K562 (cell line): ENCODE measurements around the gene FBXW8. TPM values are rescaled to one million over a fixed set of nuclear protein-coding genes. Genes with fewer than 3 reads are reported as not detected.

Experiments
- ATAC-seq: fragments of 200-7000 bp; cut with Tn5 transposase; 3 replicates; pipeline ENCODE4 v1.9.1; 2020; ENCODE audit warnings: moderate library complexity
- BruUV-seq: library from RNA; stranded (reverse); fragments of 400-500 nt; replicated peaks from 2 replicates; lab custom pipeline; 2021; lab: Mats Ljungman, UMichigan
- CTCF ChIA-PET: fragments of 300-600 bp; formaldehyde crosslinking; extraction: SDS; loops from one replicate; lab custom pipeline; 2021; ENCODE audit warnings: low intra/inter-chr PET ratio; lab: Yijun Ruan, JAX
- POLR2A ChIA-PET: fragments of 300-600, 350-650 bp; sonication (Branson Sonifier 250); formaldehyde crosslinking; extraction: SDS; loops from one replicate; lab custom pipeline; 2021; ENCODE audit warnings: antibody characterized with exemption, inconsistent platforms; lab: Yijun Ruan, JAX
- DNase-seq, 4 experiments: peaks; one replicate each; pipeline versions ENCODE4 v3.0.0 to v3.0.0-alpha.2; 2011 to 2018; ENCODE audit warnings: low spot score in 3 of 4, mixed read lengths in 3 of 4; ENCODE audit errors: extremely low read depth in 1 of 4
- FAIRE-seq: peaks from 2 replicates; lab custom pipeline; 2011; peaks lifted over from hg19 to GRCh38; lab: Jason Lieb, UNC
- H2AFZ ChIP-seq: 2 replicates; pipeline ENCODE4 v1.6.0; 2011; ENCODE audit warnings: low read depth, low read length, control low read depth, inconsistent platforms
- H3K27ac ChIP-seq: fragments of 200-600 bp; 3 replicates; pipeline ENCODE4 v1.8.0; 2011; ENCODE audit warnings: low read depth, mild to moderate bottlenecking, control low read depth, inconsistent platforms, low read length, moderate library complexity, mixed read lengths; ENCODE audit errors: extremely low read depth
- H3K27me3 ChIP-seq, 2 experiments: fragments of 300-600 bp in 1 of 2; 2 replicates in 1 of 2; 3 replicates in 1 of 2; pipeline versions ENCODE4 v1.6.0 to v1.8.0; 2011; ENCODE audit warnings: inconsistent platforms in 2 of 2, low read length in 2 of 2, mild to moderate bottlenecking in 1 of 2, mixed read lengths in 1 of 2, moderate library complexity in 1 of 2; ENCODE audit not compliant: control insufficient read depth in 2 of 2, insufficient read depth in 2 of 2
- H3K36me3 ChIP-seq: fragments of 300-600 bp; 3 replicates; pipeline ENCODE4 v1.8.0; 2011; ENCODE audit warnings: mild to moderate bottlenecking, low read length, inconsistent platforms; ENCODE audit not compliant: control insufficient read depth, insufficient read depth
- H3K4me1 ChIP-seq, 2 experiments: fragments of 200-600 bp in 1 of 2; replicated peaks in 1 of 2; 2 replicates in 1 of 2; 3 replicates in 1 of 2; pipeline versions ENCODE4 v1.5.1 to v1.8.0; 2011; ENCODE audit warnings: inconsistent platforms in 2 of 2, low read length in 2 of 2, mild to moderate bottlenecking in 1 of 2, mixed read lengths in 1 of 2, moderate library complexity in 1 of 2; ENCODE audit not compliant: control insufficient read depth in 2 of 2, insufficient read depth in 2 of 2
- H3K4me2 ChIP-seq: 2 replicates; pipeline ENCODE4 v1.6.1; 2011; ENCODE audit warnings: low read length, control low read depth, inconsistent platforms, mixed read lengths; ENCODE audit not compliant: insufficient read depth
- H3K4me3 ChIP-seq: fragments of 200-600 bp; sonication (generic), shearing (Covaris generic); 2 replicates; pipeline ENCODE4 v1.5.1; 2016; ENCODE audit warnings: control low read depth, inconsistent platforms
- H3K79me2 ChIP-seq: fragments of 200-600 bp; 3 replicates; pipeline ENCODE4 v1.8.0; 2011; ENCODE audit warnings: low read length, inconsistent platforms; ENCODE audit not compliant: control insufficient read depth, insufficient read depth
- H3K9ac ChIP-seq, 2 experiments: 2 replicates each; pipeline versions ENCODE4 v1.6.0 to v1.6.1; 2011; ENCODE audit warnings: low read depth in 2 of 2, low read length in 2 of 2, control low read depth in 1 of 2, inconsistent platforms in 1 of 2, mild to moderate bottlenecking in 1 of 2, mixed read lengths in 1 of 2; ENCODE audit not compliant: insufficient read depth in 1 of 2
- H3K9me1 ChIP-seq: one replicate; pipeline ENCODE4 v1.6.0; 2011; ENCODE audit warnings: inconsistent platforms, mild to moderate bottlenecking, low read length, moderate library complexity; ENCODE audit not compliant: control insufficient read depth, insufficient read depth
- H3K9me3 ChIP-seq: replicated peaks from 2 replicates; pipeline ENCODE4 v1.5.1; 2011; ENCODE audit warnings: low read depth, low read length, inconsistent platforms; ENCODE audit not compliant: control insufficient read depth, insufficient read depth
- H4K20me1 ChIP-seq: replicated peaks from 2 replicates; pipeline ENCODE4 v1.6.1; 2011; ENCODE audit warnings: low read length, inconsistent platforms, mixed read lengths; ENCODE audit not compliant: control insufficient read depth, insufficient read depth
- ATF7 ChIP-seq: fragments of 450-650 bp; IDR thresholded peaks from 2 replicates; pipeline ENCODE4 v1.7.1; 2014; ENCODE audit warnings: mild to moderate bottlenecking, moderate library complexity
- CCAR2 ChIP-seq: fragments of 200-400 bp; formaldehyde crosslinking; IDR thresholded peaks from 2 replicates; pipeline ENCODE4 v1.6.1; 2017; ENCODE audit warnings: mild to moderate bottlenecking, low read depth, low read length
- CHD2 ChIP-seq: IDR thresholded peaks from 2 replicates; pipeline ENCODE4 v1.6.1; 2011; ENCODE audit warnings: low read depth, low read length
- E2F5 ChIP-seq: sonication (generic); formaldehyde crosslinking; IDR thresholded peaks from 2 replicates; pipeline ENCODE4 v1.8.0; 2022; ENCODE audit warnings: mild to moderate bottlenecking, missing genetic modification reagents
- ELF2 ChIP-seq: fragments of 250-450 bp; sonication (Bioruptor Pico); IDR thresholded peaks from 2 replicates; pipeline ENCODE4 v1.5.0; 2021; ENCODE audit warnings: mild to moderate bottlenecking
- ESRRB ChIP-seq: fragments of 250-450 bp; sonication (Bioruptor Pico); IDR thresholded peaks from 2 replicates; pipeline ENCODE4 v1.5.0; 2020; ENCODE audit warnings: mild to moderate bottlenecking, moderate library complexity, borderline replicate concordance
- MAFK ChIP-seq: IDR thresholded peaks from 2 replicates; pipeline ENCODE4 v1.6.1; 2011; ENCODE audit warnings: low read length, improper control_type of control experiment
- MCM5 ChIP-seq: fragments of 450-650 bp; IDR thresholded peaks from 2 replicates; pipeline ENCODE4 v1.6.1; 2016; ENCODE audit warnings: low read depth
- PHB2 ChIP-seq: fragments of 450-650 bp; IDR thresholded peaks from 2 replicates; pipeline ENCODE4 v1.6.1; 2017; ENCODE audit warnings: low read depth
- RCOR1 ChIP-seq, 2 experiments: IDR thresholded peaks; 2 replicates each; pipeline ENCODE4 v1.6.1; 2012; ENCODE audit warnings: low read depth in 2 of 2, low read length in 2 of 2, borderline replicate concordance in 1 of 2, improper control_type of control experiment in 1 of 2
- SMARCB1 ChIP-seq: IDR thresholded peaks from 2 replicates; pipeline ENCODE4 v1.6.1; 2011; ENCODE audit warnings: improper control_type of control experiment, low read depth; ENCODE audit not compliant: insufficient read length
- TCF3 ChIP-seq: sonication (generic); formaldehyde crosslinking; IDR thresholded peaks from 2 replicates; pipeline ENCODE4 v1.4.0; 2020; ENCODE audit warnings: mild to moderate bottlenecking, missing genetic modification reagents
- WHSC1 ChIP-seq: IDR thresholded peaks from one replicate; pipeline ENCODE4 v1.6.1; 2012; ENCODE audit warnings: low read length, control low read depth, inconsistent platforms
- ZFP1 ChIP-seq: fragments of 450-650 bp; formaldehyde crosslinking; IDR thresholded peaks from 2 replicates; pipeline ENCODE4 v1.4.0; 2020; ENCODE audit warnings: mild to moderate bottlenecking, mixed read lengths
- ZNF512 ChIP-seq: IDR thresholded peaks from 2 replicates; pipeline ENCODE4 v1.6.1; 2016; ENCODE audit warnings: missing genetic modification characterization, missing compliant biosample characterization
- WGBS: fragments of 100-300 bp; shearing (Covaris generic); methylation state at CpG from one replicate; pipeline ENCODE4 v1.1.6; 2016; ENCODE audit warnings: low coverage, mixed read lengths; ENCODE audit not compliant: insufficient coverage; ENCODE audit errors: missing lambda C conversion rate; 5-methylcytosine and 5-hydroxymethylcytosine counted together
- in situ Hi-C: fragments of 300-500 bp; cut with MboI; formaldehyde crosslinking; loops from 4 replicates; pipeline ENCODE4 v1.15.0; 2018; ENCODE audit warnings: inconsistent platforms, mixed read lengths
- intact Hi-C: fragments of 100-400 bp; cut with micrococcal nuclease; formaldehyde crosslinking; loops from 2 replicates; pipeline ENCODE4 v1.14.2; 2022
- polyA plus RNA-seq, 8 experiments: library from polyadenylated mRNA; depleted of rRNA in 4 of 8; stranded (reverse) in 5 of 8; unstranded in 3 of 8; fragments of >200 nt; fragmentation: Nextera tagmentation in 2 of 8; fragmentation: Illumina TruSeq in 1 of 8; extraction: Ambion mirVana in 2 of 8; extraction: Trizol in 1 of 8; gene quantifications; 2 replicates each; pipeline versions ENCODE4 v1.2.1 to v1.2.3, GENCODE V29; 2011 to 2014; ENCODE audit warnings: inconsistent platforms in 1 of 8, missing spikeins in 1 of 8
- total RNA-seq, 7 experiments: library from RNA; depleted of rRNA in 6 of 7; stranded (reverse); fragments of >200 nt in 6 of 7; fragmentation: Illumina TruSeq in 2 of 7; extraction: Trizol in 2 of 7; gene quantifications; 2 replicates each; pipeline versions ENCODE4 v1.2.1 to v1.2.3, GENCODE V29; 2011 to 2021; ENCODE audit warnings: low replicate concordance in 1 of 7

FBXW8 gene
- total and polyA plus RNA-seq, 9 of the 15 experiments (the other 6 are each of a cell fraction or from before 2014, with no cell fraction given): 0.58 to 8.3 (median 4.4) TPM

- TF ChIP-seq ZFP1 (CRISPR knock-in tag) (no peak), CHD2 (no peak), MAFK (no peak), CCAR2 (no peak), ELF2 (no peak), RCOR1 (IDR thresholded peaks at IDR 0.05; ENCODE audit: borderline replicate concordance in 1 of 2, low read depth in 2 of 2, low read length in 2 of 2) (no peak), TCF3 (no peak), ESRRB (no peak), SMARCB1 (no peak), PHB2 (no peak), MCM5 (no peak), WHSC1 (no peak), ZNF512 (tag) (no peak), ATF7 (no peak), E2F5 (CRISPR knock-in tag) (no peak)
- ChIA-PET CTCF (no interaction called here), POLR2A (no interaction called here)
- DNase-seq (no peak), ATAC-seq (no peak), FAIRE-seq (no peak)
- H3K4me1 ChIP-seq: no peaks in the 10 kb centered on the region
- intact Hi-C loops: no loop called here
- H2AFZ ChIP-seq: no peak overlapping the region
- H3K79me2 ChIP-seq: no peaks in the 10 kb centered on the region
- BruUV-seq: no TSS peak
- H3K27ac ChIP-seq: no peak overlapping the region
- H3K36me3 ChIP-seq: peaks cover 12% of the 10 kb centered on the region; the same call in 1 of the 3 replicates
- H3K27me3 ChIP-seq: no peaks in the 10 kb centered on the region
- no peak overlapping the region for H3K9ac ChIP-seq
- WGBS: 67% methylated on average over 4 of the region's 4 CpGs
- no peak overlapping the region for H3K4me2 ChIP-seq
- no peaks in the 10 kb centered on the region for H3K9me1 ChIP-seq
- H3K4me3 ChIP-seq: no peak overlapping the region
- no peaks in the 10 kb centered on the region for H4K20me1 ChIP-seq
- in situ Hi-C loops: loop anchor here (25.0 kb wide), 1 partner anchor 259 kb away; no protein-coding TSS in a partner anchor
- H3K9me3 ChIP-seq: no peaks in the 10 kb centered on the region
These were observed 60.5 kb downstream of the FBXW8 start for GRCh38 chr12:116971222-116971621.
